Heart left ventricle (tissue), 13 donors: Measurements from ENCODE around the gene EIF5B.

Experiments
- CTCF ChIP-seq, 12 donors: fragments of 200-600 bp; sonication (generic) in 4 of 12; IDR thresholded peaks; one replicate each; pipeline versions ENCODE4 v1.5.0 to v1.8.0; 2018 to 2022; ENCODE audit warnings: antibody characterized with exemption in 12 of 12, mild to moderate bottlenecking in 5 of 12
- POLR2A ChIP-seq, 2 donors: fragments of 450-650 bp; IDR thresholded peaks; one replicate each; pipeline ENCODE4 v1.6.1; 2017; ENCODE audit warnings: antibody characterized with exemption in 2 of 2, mild to moderate bottlenecking in 2 of 2, moderate library complexity in 2 of 2
- donor health status: ischemic (EF 13 %, LVEDD 7.1; RV severe dilation, severe dysfunction).
- donor health status: DM: no; HTN: yes; CAD: no.
- donor health status: DM: no; HTN: no; CAD: no.
- donor health status: ischemic (EF 25% LVEDD 6.9; RV normal size, moderate dysfunction).
- donor health status: ischemic (EF 25% LVEDD 5.7; RV mildly dilated, moderate dysfunction).
- donor health status: ischemic (EF 35%, LVEDD 5.7; RV mildly dilated, moderate dysfunction).
- donor health status: nonischemic (EF 11% LVEDD 7.7; RV severe dilation, severe dysfunction).
- donor health status: DM: yes; HTN: yes; CAD: no.
- donor health status: PGD.
- donor health status: ischemic (EF 29% LVEDD 5.4; RV normal size, mild dysfunction).
- donor health status: nonischemic (EF 23%, LVEDD 6.1; RV moderate dilation, normal function).

- TF ChIP-seq CTCF (IDR thresholded peaks at IDR 0.05) (no peak), POLR2A (IDR thresholded peaks at IDR 0.05) (no peak)
Observed at GRCh38 chr2:99346218-99346617, 9.0 kb downstream of the EIF5B start.
